Osteocyte (in vitro differentiated cells): ENCODE measurements around the gene CACNA2D3. TPM values are rescaled to one million over a fixed set of nuclear protein-coding genes. Genes with fewer than 3 reads are reported as not detected.

Source experiments
- DNase-seq: peaks from one replicate; pipeline ENCODE4 v3.0.0; 2021; ENCODE audit warnings: mixed read lengths; ENCODE audit not compliant: unreplicated experiment; ENCODE audit errors: extremely low spot score
- H3K27ac Mint-ChIP-seq: one replicate; pipeline ENCODE4 v1.8.0; 2021; ENCODE audit warnings: mild to moderate bottlenecking, mixed read lengths; ENCODE audit not compliant: unreplicated experiment
- H3K27me3 Mint-ChIP-seq: one replicate; pipeline ENCODE4 v1.8.0; 2021; ENCODE audit warnings: mixed read lengths; ENCODE audit not compliant: unreplicated experiment
- H3K36me3 Mint-ChIP-seq: one replicate; pipeline ENCODE4 v1.8.0; 2021; ENCODE audit warnings: mixed read lengths; ENCODE audit not compliant: unreplicated experiment
- H3K4me1 Mint-ChIP-seq: one replicate; pipeline ENCODE4 v1.8.0; 2021; ENCODE audit warnings: mixed read lengths; ENCODE audit not compliant: unreplicated experiment
- H3K4me3 Mint-ChIP-seq: one replicate; pipeline ENCODE4 v1.8.0; 2021; ENCODE audit warnings: mild to moderate bottlenecking, moderate library complexity, mixed read lengths; ENCODE audit not compliant: unreplicated experiment
- H3K9me3 Mint-ChIP-seq: one replicate; pipeline ENCODE4 v1.8.0; 2021; ENCODE audit warnings: mixed read lengths; ENCODE audit not compliant: unreplicated experiment
- total RNA-seq: library from RNA; stranded (reverse); gene quantifications from 2 replicates; pipeline ENCODE4 v1.2.1, GENCODE V29; 2021
- TF ChIP-seq, protein P1 (sequence below): fragments of 200-600 bp; sonication (generic); IDR thresholded peaks from 2 replicates; pipeline ENCODE4 v1.5.0; 2021; ENCODE audit warnings: antibody characterized with exemption, mild to moderate bottlenecking, moderate library complexity

The CACNA2D3 gene
- total RNA-seq, 1 donor from 2014 or later = 0.46 TPM

DNA sequence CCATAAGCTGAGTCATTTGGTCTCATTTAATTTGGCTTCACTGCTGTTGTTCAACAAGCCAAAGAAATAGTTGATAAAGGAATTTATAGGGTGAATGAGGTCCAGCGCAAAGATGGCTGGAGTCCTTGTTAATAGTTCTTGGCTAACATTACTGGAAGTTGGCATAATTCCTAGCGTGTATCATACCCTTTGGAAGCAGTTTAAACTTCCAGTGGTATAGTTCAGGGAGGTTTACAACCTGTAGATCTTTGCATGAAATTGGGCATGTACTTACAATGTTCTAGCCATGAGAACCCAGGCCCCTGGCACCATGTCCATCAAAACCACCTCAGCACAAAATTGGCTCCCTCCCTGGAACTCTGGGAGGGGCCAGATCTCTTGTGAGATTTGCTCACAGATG lies 424.7 kb downstream of the CACNA2D3 start:
- Mint-ChIP-seq H3K9me3 (peaks cover 6% of the 10 kb centered on the region), H3K27ac (no peak overlapping the region), H3K4me3 (no peak overlapping the region), H3K4me1 (no peaks in the 10 kb centered on the region), H3K36me3 (no peaks in the 10 kb centered on the region), H3K27me3 (no peaks in the 10 kb centered on the region)
- peak; percentile 17 for DNase-seq
- TF ChIP-seq, protein P1, sequence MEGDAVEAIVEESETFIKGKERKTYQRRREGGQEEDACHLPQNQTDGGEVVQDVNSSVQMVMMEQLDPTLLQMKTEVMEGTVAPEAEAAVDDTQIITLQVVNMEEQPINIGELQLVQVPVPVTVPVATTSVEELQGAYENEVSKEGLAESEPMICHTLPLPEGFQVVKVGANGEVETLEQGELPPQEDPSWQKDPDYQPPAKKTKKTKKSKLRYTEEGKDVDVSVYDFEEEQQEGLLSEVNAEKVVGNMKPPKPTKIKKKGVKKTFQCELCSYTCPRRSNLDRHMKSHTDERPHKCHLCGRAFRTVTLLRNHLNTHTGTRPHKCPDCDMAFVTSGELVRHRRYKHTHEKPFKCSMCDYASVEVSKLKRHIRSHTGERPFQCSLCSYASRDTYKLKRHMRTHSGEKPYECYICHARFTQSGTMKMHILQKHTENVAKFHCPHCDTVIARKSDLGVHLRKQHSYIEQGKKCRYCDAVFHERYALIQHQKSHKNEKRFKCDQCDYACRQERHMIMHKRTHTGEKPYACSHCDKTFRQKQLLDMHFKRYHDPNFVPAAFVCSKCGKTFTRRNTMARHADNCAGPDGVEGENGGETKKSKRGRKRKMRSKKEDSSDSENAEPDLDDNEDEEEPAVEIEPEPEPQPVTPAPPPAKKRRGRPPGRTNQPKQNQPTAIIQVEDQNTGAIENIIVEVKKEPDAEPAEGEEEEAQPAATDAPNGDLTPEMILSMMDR = no peak

DNA sequence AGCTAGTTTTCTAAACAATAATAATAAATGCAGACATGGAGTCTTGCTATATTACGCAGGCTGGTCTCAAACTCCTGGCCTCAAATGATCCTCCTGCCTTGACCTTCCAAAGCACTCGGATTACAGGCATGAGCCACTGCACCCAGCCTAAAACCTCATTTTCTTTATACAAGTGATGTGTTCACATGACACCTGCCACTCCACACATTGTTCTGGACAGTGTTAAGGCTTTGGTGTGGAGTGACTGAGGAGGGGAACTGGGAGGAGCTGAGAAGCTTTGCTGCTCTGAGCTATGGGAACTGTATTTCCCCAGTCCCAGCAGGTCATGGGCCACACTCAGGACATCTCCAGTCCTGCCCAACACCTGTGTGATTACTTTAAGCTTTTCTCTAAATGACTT lies 425.5 kb downstream of the CACNA2D3 start:
- no peak overlapping the region for H3K4me3 Mint-ChIP-seq
- H3K9me3 Mint-ChIP-seq = peaks cover 9% of the 10 kb centered on the region

DNA sequence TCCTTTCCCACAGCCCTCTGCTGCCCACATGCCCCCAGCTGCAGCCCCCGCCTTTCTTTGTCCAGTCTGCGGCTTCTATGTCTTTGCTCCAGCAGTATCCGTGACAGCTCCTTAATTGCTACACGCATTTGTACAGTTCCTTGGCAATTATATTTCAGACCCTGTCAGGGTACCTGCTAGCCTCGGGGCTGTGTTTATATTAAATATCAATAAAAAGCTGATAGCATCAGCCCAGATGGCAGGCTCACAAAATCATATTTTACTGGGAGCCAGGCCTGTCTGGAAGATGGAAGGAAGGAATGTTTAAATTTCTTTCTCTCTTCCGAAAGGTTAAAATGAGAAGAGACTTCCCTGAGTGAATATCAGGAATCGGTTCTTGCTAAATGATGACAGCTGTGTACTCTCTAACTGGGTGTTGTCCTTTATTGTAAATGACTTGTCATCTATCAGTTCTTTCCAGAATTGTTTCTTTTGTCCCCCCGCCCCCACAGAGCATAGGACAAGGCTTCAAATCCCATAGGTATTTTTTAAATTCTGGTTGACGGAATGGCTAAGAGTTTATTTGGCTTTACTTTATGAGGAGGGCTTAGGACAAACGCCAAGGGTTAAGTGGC lies 427.4 kb downstream of the CACNA2D3 start:
- Mint-ChIP-seq H3K27ac (no peak overlapping the region), H3K27me3 (no peaks in the 10 kb centered on the region), H3K36me3 (no peaks in the 10 kb centered on the region), H3K9me3 (peaks cover 15% of the 10 kb centered on the region), H3K4me1 (no peaks in the 10 kb centered on the region), H3K4me3 (no peak overlapping the region)
- TF ChIP-seq, protein P1 = no peak
- DNase-seq = peak; percentile 49

More for the DNA sequence above, 425.5 kb downstream of the CACNA2D3 start:
- no peaks in the 10 kb centered on the region for H3K27me3 Mint-ChIP-seq
- no peak overlapping the region for H3K27ac Mint-ChIP-seq
- peak; percentile 13 for DNase-seq
- no peaks in the 10 kb centered on the region for H3K4me1 Mint-ChIP-seq
- H3K36me3 Mint-ChIP-seq = no peaks in the 10 kb centered on the region
- TF ChIP-seq, protein P1 = no peak

DNA sequence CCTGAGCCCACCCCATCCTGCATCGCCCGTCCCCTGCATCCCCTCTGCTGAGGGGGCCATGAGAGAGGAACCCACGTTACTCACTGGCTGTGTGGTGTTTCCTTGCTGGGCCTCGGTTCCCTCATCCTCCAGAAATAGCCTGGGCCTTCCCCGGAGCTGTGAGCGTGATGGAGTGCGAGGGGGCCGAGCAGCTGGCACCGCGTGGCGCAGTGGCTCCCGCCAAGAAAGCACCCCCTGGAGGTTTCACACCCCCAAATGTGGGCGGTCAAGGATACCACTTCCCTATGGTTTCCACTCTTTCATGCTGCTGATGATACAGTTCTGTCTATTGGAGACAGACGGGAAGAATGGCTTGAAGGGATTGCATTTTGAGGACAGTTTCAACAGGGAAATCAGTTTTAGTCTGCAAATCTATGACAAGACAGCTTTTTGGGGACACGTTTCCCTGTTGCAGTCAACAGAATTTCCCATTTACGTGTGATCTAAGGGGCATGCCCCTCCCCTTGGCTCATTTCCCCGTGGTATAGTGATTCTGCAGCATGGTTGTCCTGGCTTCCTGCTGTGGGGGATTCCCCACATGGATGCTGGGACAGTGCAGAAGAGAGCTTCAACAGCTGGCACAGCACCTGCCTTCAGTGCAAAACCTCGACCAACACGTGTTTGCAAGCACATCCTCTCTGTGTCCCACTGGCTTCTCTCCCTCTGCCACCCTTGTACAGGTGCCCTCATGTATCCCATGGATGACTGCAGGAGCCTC lies 428.0 kb downstream of the CACNA2D3 start:
- H3K4me1 Mint-ChIP-seq = no peaks in the 10 kb centered on the region
- H3K4me3 Mint-ChIP-seq = no peak overlapping the region
- H3K27me3 Mint-ChIP-seq = no peaks in the 10 kb centered on the region

DNA sequence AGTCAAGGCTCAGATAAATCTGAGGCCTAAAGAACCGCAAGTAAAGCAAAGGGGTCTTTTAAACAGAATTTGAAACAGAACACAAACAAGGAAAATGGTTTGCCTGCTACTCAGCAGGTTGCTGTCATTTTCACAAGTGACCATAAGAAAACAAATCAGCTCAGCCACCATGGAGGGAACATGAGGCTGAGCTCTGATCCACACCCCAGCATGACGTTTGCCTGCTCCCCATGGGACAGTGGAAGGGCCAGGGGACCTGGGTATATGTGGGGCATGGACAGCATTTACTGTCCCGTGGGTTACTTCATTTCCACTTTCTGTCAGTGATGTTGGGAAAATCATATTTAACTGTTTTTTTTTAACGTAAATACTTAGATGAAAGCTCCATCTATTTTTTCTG lies 434.3 kb downstream of the CACNA2D3 start:
- no peaks in the 10 kb centered on the region for H3K27me3 Mint-ChIP-seq
- DNase-seq = no peak
- TF ChIP-seq, protein P1 = no peak
- peaks cover 18% of the 10 kb centered on the region for H3K9me3 Mint-ChIP-seq
- H3K36me3 Mint-ChIP-seq = no peaks in the 10 kb centered on the region
- H3K27ac Mint-ChIP-seq = no peak overlapping the region
- no peaks in the 10 kb centered on the region for H3K4me1 Mint-ChIP-seq
- no peak overlapping the region for H3K4me3 Mint-ChIP-seq

More for the DNA sequence above, 428.0 kb downstream of the CACNA2D3 start:
- Mint-ChIP-seq H3K36me3 (no peaks in the 10 kb centered on the region), H3K27ac (no peak overlapping the region), H3K9me3 (peaks cover 15% of the 10 kb centered on the region)
- peak; percentile 79 for DNase-seq
- TF ChIP-seq, protein P1 = no peak
